Thyroid gland (tissue), 4 donors: ENCODE measurements around the gene OR6N2. TPM values are rescaled to one million over a fixed set of nuclear protein-coding genes. Genes with fewer than 3 reads are reported as not detected.

ENCODE experiments used
- DNase-seq, 2 donors: peaks; one replicate each; pipeline ENCODE4 v3.0.0-alpha.2; 2019
- H3K27ac ChIP-seq, 3 donors: fragments of 200-600 bp; sonication (generic); 1 replicate in 2 of 3; 2 replicates in 1 of 3; pipeline ENCODE4 v1.5.1; 2016 to 2019; ENCODE audit warnings: mild to moderate bottlenecking in 1 of 3, moderate library complexity in 1 of 3
- H3K27me3 ChIP-seq: fragments of 200-600 bp; sonication (generic); one replicate; pipeline ENCODE4 v1.5.1; 2019
- H3K36me3 ChIP-seq, 2 donors: fragments of 200-600 bp; sonication (generic); one replicate each; pipeline ENCODE4 v1.5.1; 2016 to 2019
- H3K4me1 ChIP-seq, 2 donors: fragments of 200-600 bp; sonication (generic); one replicate each; pipeline ENCODE4 v1.5.1; 2017 to 2019
- H3K4me3 ChIP-seq, 3 donors: fragments of 200-600 bp; sonication (generic); replicated peaks in 1 of 3; 1 replicate in 2 of 3; 2 replicates in 1 of 3; pipeline ENCODE4 v1.5.1; 2016; ENCODE audit warnings: mild to moderate bottlenecking in 1 of 3
- H3K9me3 ChIP-seq: fragments of 200-600 bp; sonication (generic); one replicate; pipeline ENCODE4 v1.5.1; 2017
- CTCF ChIP-seq, 6 experiments: fragments of 200-600 bp in 3 of 6; fragments of 450-650 bp in 3 of 6; sonication (generic) in 3 of 6; IDR thresholded peaks; one replicate each; pipeline ENCODE4 v1.5.1; 2016 to 2019; ENCODE audit warnings: antibody characterized with exemption in 6 of 6, mild to moderate bottlenecking in 2 of 6, inconsistent platforms in 1 of 6, moderate library complexity in 1 of 6
- POLR2A ChIP-seq, 2 donors: fragments of 450-650 bp; IDR thresholded peaks; one replicate each; pipeline ENCODE4 v1.6.1; 2017; ENCODE audit warnings: antibody characterized with exemption in 2 of 2, mild to moderate bottlenecking in 2 of 2, moderate library complexity in 1 of 2
- WGBS, 2 donors: methylation state at CpG; one replicate each; pipeline ENCODE4 v1.1.5; 2017; 5-methylcytosine and 5-hydroxymethylcytosine counted together
- intact Hi-C: fragments of 100-400 bp; cut with DNase I; formaldehyde crosslinking; loops from one replicate; pipeline ENCODE4 v1.15.1; 2023
- total RNA-seq, 4 donors: library from RNA; depleted of rRNA; stranded (reverse); fragments of >200 nt; gene quantifications; one replicate each; pipeline ENCODE4 v1.2.3, GENCODE V29; 2016

OR6N2 gene
- not detected for total RNA-seq

- Histone ChIP-seq H3K36me3 (no peaks in the 10 kb centered on the region), H3K27ac (no peak within 1 kb of the TSS), H3K4me3 (no peak within 1 kb of the TSS), H3K4me1 (no peaks in the 10 kb centered on the region), H3K9me3 (no peaks in the 10 kb centered on the region), H3K27me3 (no peaks in the 10 kb centered on the region)
- TF ChIP-seq CTCF (IDR thresholded peaks at IDR 0.05) = no peak
- TF ChIP-seq POLR2A (IDR thresholded peaks at IDR 0.05) = no peak
- intact Hi-C loops = no loop called here
- DNase-seq = no peak
Measured at GRCh38 chr1:158781104-158781503, at the start of gene OR6N2. TSS of gene OR6N2 (minus strand) at chr1:158781204. CDS start at chr1:158777635, 3,569 bp downstream.

DNA sequence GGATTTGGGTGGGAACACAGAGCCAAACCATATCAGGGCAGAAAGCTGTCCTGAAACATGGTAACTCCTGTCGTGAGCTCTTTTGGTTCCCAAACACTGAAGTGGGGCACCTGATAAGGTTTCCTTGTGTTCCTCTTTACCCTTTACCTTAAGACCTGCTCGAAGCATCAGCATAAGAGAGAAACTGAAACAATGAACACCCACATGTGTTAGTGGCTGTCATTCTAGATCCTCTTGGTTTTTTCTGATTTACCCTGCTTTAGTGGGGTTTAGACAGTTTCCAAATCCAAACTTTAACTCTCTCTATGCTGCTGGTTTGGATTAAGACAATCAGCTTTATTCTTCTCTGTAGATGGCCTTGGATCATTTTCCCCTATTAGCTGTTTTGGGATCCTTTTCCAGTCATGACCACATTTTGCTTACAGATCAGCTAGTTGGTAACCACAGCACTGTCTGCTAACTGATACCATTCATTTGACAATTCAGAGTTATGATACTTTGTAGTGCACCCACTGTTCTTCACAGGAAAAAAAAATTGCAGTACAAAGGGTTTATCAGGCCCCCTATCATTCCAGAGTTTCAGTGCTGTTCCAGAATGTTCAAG lies 49.2 kb upstream of the OR6N2 start:
- intact Hi-C loops = no loop called here
- Histone ChIP-seq H3K27ac (no peak overlapping the region), H3K27me3 (no peaks in the 10 kb centered on the region), H3K9me3 (no peaks in the 10 kb centered on the region), H3K4me1 (no peaks in the 10 kb centered on the region), H3K4me3 (no peak overlapping the region), H3K36me3 (no peaks in the 10 kb centered on the region)
- DNase-seq = no peak
- 72 to 75% methylated on average over 2 of the region's 2 CpGs for WGBS, 2 donors
- TF ChIP-seq POLR2A (IDR thresholded peaks at IDR 0.05) (no peak), CTCF (IDR thresholded peaks at IDR 0.05) (no peak)

DNA sequence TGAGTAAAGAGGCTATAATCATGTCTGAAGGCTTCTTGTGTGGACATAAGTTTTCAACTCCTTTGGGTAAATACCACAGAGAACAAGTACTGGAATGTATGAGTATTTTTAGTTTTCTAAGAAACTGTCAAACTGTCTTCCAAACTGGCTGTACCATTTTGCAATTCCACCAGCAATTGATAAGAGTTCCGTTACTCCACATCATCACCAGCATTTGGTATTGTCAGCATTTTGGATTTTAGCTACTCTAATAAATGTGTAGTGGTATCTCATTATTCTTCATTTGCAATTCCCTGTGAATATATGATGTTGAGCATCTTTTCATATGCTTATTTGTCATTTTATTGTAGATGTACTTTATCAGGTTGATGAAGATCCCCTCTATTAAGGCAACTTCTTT lies 40.7 kb upstream of the OR6N2 start:
- intact Hi-C loops = no loop called here
- TF ChIP-seq POLR2A (IDR thresholded peaks at IDR 0.05) (no peak), CTCF (IDR thresholded peaks at IDR 0.05) (no peak)
- WGBS, 2 donors = 92% methylated on average over 1 of the region's 1 CpG

DNA sequence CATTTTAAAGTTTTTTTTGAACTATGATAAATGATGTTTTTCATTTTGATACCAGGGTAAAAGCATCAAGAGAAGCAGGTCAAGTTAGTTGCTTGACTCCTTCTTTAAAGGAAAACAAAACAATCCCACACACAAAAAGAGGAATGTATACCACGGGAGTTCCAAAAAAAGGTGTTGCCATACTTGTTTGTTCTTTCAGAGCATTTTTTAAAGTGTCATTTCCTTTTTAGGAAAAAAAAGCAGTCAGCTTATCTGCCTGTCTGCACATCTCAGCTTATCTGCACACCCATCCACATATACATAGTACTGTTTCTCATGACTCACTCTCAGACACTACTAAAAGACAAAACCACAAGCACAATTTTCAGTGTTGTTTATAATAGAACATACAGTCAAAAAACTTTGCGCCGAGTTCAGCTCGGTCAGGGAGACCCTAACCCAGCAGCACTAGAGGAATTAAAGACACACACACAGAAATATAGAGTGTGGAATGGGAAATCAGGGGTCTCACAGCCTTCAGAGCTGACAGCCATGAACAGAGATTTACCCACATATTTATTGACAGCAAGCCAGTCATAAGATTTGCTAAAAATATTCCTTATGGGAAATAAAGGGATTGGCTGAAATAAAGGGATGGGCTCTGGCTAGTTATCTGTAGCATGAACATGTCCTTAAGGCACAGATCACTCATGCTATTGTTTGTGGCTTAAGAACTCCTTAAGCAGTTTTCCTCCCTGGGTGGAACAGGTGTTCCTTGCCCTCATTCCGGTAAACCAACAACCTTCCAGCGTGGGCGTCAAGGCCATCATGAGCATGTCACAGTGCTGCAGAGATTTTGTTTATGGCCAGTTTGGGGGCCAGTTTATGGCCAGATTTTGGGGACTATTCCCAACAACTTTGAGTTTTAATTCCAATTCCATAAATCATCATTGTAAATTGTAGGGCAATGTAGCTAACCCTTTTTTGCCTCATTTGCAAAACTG lies 38.7 kb upstream of the OR6N2 start:
- 81 to 83% methylated on average over 7 of the region's 7 CpGs for WGBS, 2 donors
- TF ChIP-seq CTCF (IDR thresholded peaks at IDR 0.05) (no peak), POLR2A (IDR thresholded peaks at IDR 0.05) (no peak)
- H3K27ac ChIP-seq = no peak overlapping the region
- intact Hi-C loops = no loop called here
- no peak overlapping the region for H3K4me3 ChIP-seq
- H3K27me3 ChIP-seq = no peaks in the 10 kb centered on the region
- DNase-seq = no peak
- no peaks in the 10 kb centered on the region for H3K4me1 ChIP-seq
- no peaks in the 10 kb centered on the region for H3K36me3 ChIP-seq
- no peaks in the 10 kb centered on the region for H3K9me3 ChIP-seq

More for the DNA sequence above, 40.7 kb upstream of the OR6N2 start:
- Histone ChIP-seq H3K27ac (no peak overlapping the region), H3K36me3 (no peaks in the 10 kb centered on the region), H3K4me3 (no peak overlapping the region), H3K4me1 (no peaks in the 10 kb centered on the region), H3K9me3 (no peaks in the 10 kb centered on the region), H3K27me3 (no peaks in the 10 kb centered on the region)
- DNase-seq = no peak

DNA sequence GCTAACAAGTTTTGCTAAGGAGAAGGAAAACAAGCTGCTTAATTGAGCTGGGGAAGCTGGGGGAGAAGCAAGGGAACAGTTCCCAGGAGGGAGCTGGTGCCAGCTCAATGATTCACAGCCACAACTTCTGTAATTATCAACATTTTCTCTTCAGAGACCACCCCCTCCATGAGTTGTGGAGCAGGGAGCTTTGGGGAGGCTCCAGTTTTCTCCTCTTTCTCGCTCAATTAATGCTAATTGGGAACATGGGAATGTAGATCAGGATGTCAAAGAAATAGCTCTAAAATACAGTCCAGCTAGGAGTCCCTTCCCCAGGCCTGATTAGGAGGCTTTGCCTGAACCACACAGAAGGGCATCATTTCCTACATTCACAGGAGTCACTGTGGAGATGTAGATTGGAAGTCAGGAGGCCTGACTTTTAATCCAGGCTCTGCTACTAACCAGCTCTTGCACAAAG lies 38.0 kb upstream of the OR6N2 start:
- 71 to 84% methylated on average over 1 of the region's 1 CpG for WGBS, 2 donors
- no peak overlapping the region for H3K27ac ChIP-seq
- no peak for DNase-seq

More for the DNA sequence above, 38.0 kb upstream of the OR6N2 start:
- Histone ChIP-seq H3K27me3 (no peaks in the 10 kb centered on the region), H3K4me3 (no peak overlapping the region), H3K9me3 (no peaks in the 10 kb centered on the region), H3K36me3 (no peaks in the 10 kb centered on the region), H3K4me1 (no peaks in the 10 kb centered on the region)
- TF ChIP-seq POLR2A (IDR thresholded peaks at IDR 0.05) (no peak), CTCF (IDR thresholded peaks at IDR 0.05) (no peak)
- intact Hi-C loops = no loop called here
